Transverse colon (tissue), 4 donors: Measurements from ENCODE around the gene SLC26A9. TPM values are rescaled to one million over a fixed set of nuclear protein-coding genes. Genes with fewer than 3 reads are reported as not detected.

ENCODE experiments used
- DNase-seq: peaks from one replicate; pipeline ENCODE4 v3.0.0-alpha.2; 2019
- H3K27ac ChIP-seq, 4 donors: fragments of 200-600 bp; sonication (generic); 2 replicates each; pipeline ENCODE4 v1.5.1; 2016 to 2018; ENCODE audit warnings: inconsistent platforms in 4 of 4
- H3K27me3 ChIP-seq: fragments of 200-600 bp; sonication (generic); 2 replicates; pipeline ENCODE4 v1.5.1; 2017; ENCODE audit warnings: inconsistent platforms
- H3K36me3 ChIP-seq, 4 donors: fragments of 200-600 bp; sonication (generic); 2 replicates each; pipeline ENCODE4 v1.5.1; 2017 to 2019; ENCODE audit warnings: inconsistent platforms in 4 of 4
- H3K4me1 ChIP-seq, 4 donors: fragments of 200-600 bp; sonication (generic); 2 replicates each; pipeline ENCODE4 v1.5.1; 2017 to 2020; ENCODE audit warnings: inconsistent platforms in 4 of 4
- H3K4me3 ChIP-seq, 4 donors: fragments of 200-600 bp; sonication (generic); 1 replicate in 1 of 4; 2 replicates in 3 of 4; pipeline versions ENCODE4 v1.5.1 to v1.6.1; 2017 to 2019; ENCODE audit warnings: inconsistent platforms in 4 of 4
- H3K9me3 ChIP-seq, 2 donors: fragments of 200-600 bp; sonication (generic); 2 replicates each; pipeline ENCODE4 v1.5.1; 2017 to 2019; ENCODE audit warnings: inconsistent platforms in 2 of 2
- CTCF ChIP-seq, 5 experiments: fragments of 200-600 bp in 3 of 5; fragments of 450-650 bp in 2 of 5; sonication (generic) in 3 of 5; IDR thresholded peaks; 1 replicate in 2 of 5; 2 replicates in 3 of 5; pipeline ENCODE4 v1.5.1; 2016 to 2017; ENCODE audit warnings: antibody characterized with exemption in 5 of 5, inconsistent platforms in 3 of 5, mild to moderate bottlenecking in 2 of 5, moderate library complexity in 1 of 5
- EP300 ChIP-seq: sonication (generic); formaldehyde crosslinking; IDR thresholded peaks from one replicate; pipeline ENCODE4 v1.6.1; 2017; ENCODE audit warnings: antibody characterized with exemption, low read depth
- POLR2A ChIP-seq: fragments of 450-650 bp; IDR thresholded peaks from one replicate; pipeline ENCODE4 v1.6.1; 2016; ENCODE audit warnings: antibody characterized with exemption, mild to moderate bottlenecking, moderate library complexity
- POLR2AphosphoS5 ChIP-seq, 3 donors: sonication (generic); formaldehyde crosslinking; IDR thresholded peaks; one replicate each; pipeline ENCODE4 v1.6.1; 2016; ENCODE audit warnings: antibody characterized with exemption in 3 of 3
- WGBS, 2 donors: methylation state at CpG; one replicate each; pipeline ENCODE4 v1.1.5; 2018; ENCODE audit warnings: low coverage in 1 of 2; 5-methylcytosine and 5-hydroxymethylcytosine counted together
- in situ Hi-C, 4 donors: fragments of 200-750 bp; cut with MboI; loops; one replicate each; pipeline versions ENCODE4 v1.15.0 to v1.15.1; 2017; ENCODE audit warnings: low sequenced_read_pairs in 3 of 4, low pct_ligation_motif_present in 1 of 4, low pct_unique_long_range_greater_than_20kb in 1 of 4
- intact Hi-C: fragments of 100-400 bp; cut with DNase I; formaldehyde crosslinking; loops from one replicate; pipeline ENCODE4 v1.15.1; 2023; ENCODE audit warnings: low total_unique reads
- total RNA-seq, 4 donors: library from RNA; depleted of rRNA; stranded (reverse); fragments of >200 nt; gene quantifications; one replicate each; pipeline ENCODE4 v1.1.0, GENCODE V29; 2016

SLC26A9 gene
- total RNA-seq, 4 donors from 2014 or later, result not detected

- H3K27me3 ChIP-seq, result peaks cover 28% of the 10 kb centered on the region
- H3K36me3 ChIP-seq, result no peaks in the 10 kb centered on the region
- no peaks in the 10 kb centered on the region for H3K4me1 ChIP-seq
- intact Hi-C loops, result no loop called here
- in situ Hi-C loops, result no loop called here
- TF ChIP-seq CTCF (IDR thresholded peaks at IDR 0.05), result no peak
- no peak for TF ChIP-seq POLR2A
- no peak for TF ChIP-seq EP300
- no peak for TF ChIP-seq POLR2AphosphoS5 (IDR thresholded peaks at IDR 0.05)
- H3K4me3 ChIP-seq, result no peak overlapping the region
- H3K9me3 ChIP-seq, result no peaks in the 10 kb centered on the region
- no peak overlapping the region for H3K27ac ChIP-seq
- WGBS, 2 donors, result 51 to 55% methylated on average over 2 to 7 of the region's 7 CpGs
- no peak for DNase-seq
Measured at GRCh38 chr1:205939690-205940330, 3.4 kb downstream of the SLC26A9 start.

GRCh38 chr1:205938682-205939081, 4.6 kb downstream of the SLC26A9 start:
- Histone ChIP-seq H3K4me1 (no peaks in the 10 kb centered on the region), H3K27ac (no peak overlapping the region), H3K4me3 (no peak overlapping the region), H3K9me3 (no peaks in the 10 kb centered on the region), H3K36me3 (no peaks in the 10 kb centered on the region), H3K27me3 (peaks cover 31% of the 10 kb centered on the region)
- 94% methylated on average over 1 of the region's 1 CpG; no CpG with 5 or more reads in 1 of the 2 donors for WGBS, 2 donors
- intact Hi-C loops (no loop called here), in situ Hi-C loops (no loop called here)
- no peak for DNase-seq
- TF ChIP-seq POLR2AphosphoS5 (IDR thresholded peaks at IDR 0.05) (no peak), EP300 (no peak), CTCF (IDR thresholded peaks at IDR 0.05) (no peak), POLR2A (no peak)

- Histone ChIP-seq H3K36me3 (no peaks in the 10 kb centered on the region), H3K27ac (no peak overlapping the region), H3K27me3 (peaks cover 25% of the 10 kb centered on the region), H3K4me3 (no peak overlapping the region), H3K9me3 (no peaks in the 10 kb centered on the region), H3K4me1 (no peaks in the 10 kb centered on the region)
- intact Hi-C loops (no loop called here), in situ Hi-C loops (no loop called here)
- no peak for TF ChIP-seq POLR2AphosphoS5 (IDR thresholded peaks at IDR 0.05)
- no peak for TF ChIP-seq EP300
- TF ChIP-seq POLR2A, result no peak
- no peak for TF ChIP-seq CTCF (IDR thresholded peaks at IDR 0.05)
- 60 to 77% methylated on average over 2 to 7 of the region's 7 CpGs for WGBS, 2 donors
- DNase-seq, result no peak
Measured at GRCh38 chr1:205936846-205937586, 6.2 kb downstream of the SLC26A9 start.

- no peaks in the 10 kb centered on the region for H3K4me1 ChIP-seq
- intact Hi-C loops (no loop called here), in situ Hi-C loops (no loop called here)
- no peak overlapping the region for H3K4me3 ChIP-seq
- TF ChIP-seq POLR2AphosphoS5 (IDR thresholded peaks at IDR 0.05), result no peak
- no peak for TF ChIP-seq POLR2A
- no peak for TF ChIP-seq EP300
- no peak for TF ChIP-seq CTCF (IDR thresholded peaks at IDR 0.05)
- no peaks in the 10 kb centered on the region for H3K9me3 ChIP-seq
- peaks cover 25% of the 10 kb centered on the region for H3K27me3 ChIP-seq
- 61% methylated on average over 6 of the region's 6 CpGs; no CpG with 5 or more reads in 1 of the 2 donors for WGBS, 2 donors
- no peaks in the 10 kb centered on the region for H3K36me3 ChIP-seq
- DNase-seq, result no peak
- no peak overlapping the region for H3K27ac ChIP-seq
Measured at GRCh38 chr1:205936311-205936710, 6.9 kb downstream of the SLC26A9 start.
